ENCODE measurements around the gene POU4F3. TPM values are rescaled to one million over a fixed set of nuclear protein-coding genes. Genes with fewer than 3 reads are reported as not detected.

POU4F3 gene
- total and polyA plus RNA-seq, 2 of the 8 experiments (the other 6 are each of a cell fraction or from before 2014, with no cell fraction given): 0.09 TPM; not detected in 1

GRCh38 chr5:146302406-146302805 lies 36.2 kb upstream of the POU4F3 start:
- Histone ChIP-seq H2BK120ac (replicated peaks; ENCODE audit: low read depth, low read length) (no peak overlapping the region), H2BK12ac (ENCODE audit: low read depth, low read length) (no peak overlapping the region), H4K8ac (ENCODE audit: extremely low read depth, insufficient read depth, low read length) (no peak overlapping the region), H3K23ac (ENCODE audit: insufficient read length) (no peak overlapping the region), H3K79me1 (ENCODE audit: low read depth, low read length) (no peaks in the 10 kb centered on the region), H3K4me3 (ENCODE audit: extremely low read depth in 1 of 4, insufficient read depth in 2 of 4, low read depth in 3 of 4, low read length in 4 of 4) (no peak overlapping the region), H2BK15ac (ENCODE audit: low read length) (no peak overlapping the region), H3K79me2 (ENCODE audit: control insufficient read depth in 1 of 2, insufficient read depth in 2 of 2, low read length in 2 of 2) (no peaks in the 10 kb centered on the region), H2AK5ac (ENCODE audit: low read depth, low read length) (no peak overlapping the region), H3K23me2 (ENCODE audit: low read depth, low read length) (no peaks in the 10 kb centered on the region), H3K18ac (ENCODE audit: extremely low read depth, low read length) (no peak overlapping the region), H3K4ac (replicated peaks; ENCODE audit: insufficient read length, low read depth, low read length) (no peak overlapping the region), H3K14ac (ENCODE audit: insufficient read length) (no peak overlapping the region), H4K20me1 (replicated peaks in 1 of 2; ENCODE audit: control insufficient read depth in 1 of 2, insufficient read depth in 2 of 2, low read length in 2 of 2) (no peaks in the 10 kb centered on the region), H3K36me3 (ENCODE audit: control insufficient read depth in 2 of 4, insufficient read depth in 4 of 4, low read length in 3 of 4) (no peaks in the 10 kb centered on the region), H3K27ac (ENCODE audit: low read depth, low read length) (no peak overlapping the region), H3K27me3 (replicated peaks in 1 of 4; ENCODE audit: control insufficient read depth in 3 of 4, extremely low read depth in 1 of 4, insufficient read depth in 3 of 4, low read length in 3 of 4) (no peaks in the 10 kb centered on the region), H2BK5ac (ENCODE audit: low read depth, low read length) (no peak overlapping the region), H2BK20ac (ENCODE audit: low read length) (no peak overlapping the region), H2AFZ (ENCODE audit: low read length) (no peak overlapping the region), H3K9me3 (ENCODE audit: insufficient read depth in 2 of 2, low read depth in 1 of 2, low read length in 1 of 2) (no peaks in the 10 kb centered on the region), H4K5ac (ENCODE audit: insufficient read length, low read depth, low read length) (no peak overlapping the region), H3K9ac (replicated peaks in 1 of 4; ENCODE audit: extremely low read depth in 1 of 4, low read depth in 3 of 4, low read length in 3 of 4) (no peak overlapping the region), H3K4me2 (ENCODE audit: insufficient read depth in 1 of 2, low read depth in 2 of 2, low read length in 2 of 2) (no peak overlapping the region), H3K4me1 (replicated peaks in 1 of 4; ENCODE audit: control insufficient read depth in 3 of 4, insufficient read depth in 4 of 4, low read length in 3 of 4) (no peaks in the 10 kb centered on the region), H4K91ac (replicated peaks; ENCODE audit: insufficient read length, low read length) (no peak overlapping the region), H3K56ac (replicated peaks; ENCODE audit: insufficient read length, low read depth, low read length) (no peak overlapping the region)
- FAIRE-seq: no peak
- ChIA-PET POLR2A (ENCODE audit: partially characterized antibody) (no interaction called here), CTCF (ENCODE audit: partially characterized antibody) (interaction anchor here (1.1 to 2.7 kb wide), 4 partner anchors 10 to 125 kb away, joined by 3 to 11 read pairs (median 6); no protein-coding TSS in a partner anchor)
- DNase-seq (ENCODE audit: low read depth in 1 of 2, low spot score in 2 of 2): no peak
- 93% methylated on average over 1 of the region's 1 CpG; no CpG with 5 or more reads in 1 of the 2 experiments for WGBS, 2 experiments (ENCODE audit: extremely low coverage in 1 of 2, insufficient coverage in 1 of 2, insufficient read length in 1 of 2, insufficient replicate concordance in 2 of 2, low coverage in 1 of 2, low lambda C conversion rate in 2 of 2, missing lambda C conversion rate in 1 of 2)
- TF ChIP-seq TEAD4 (IDR thresholded peaks at IDR 0.05; ENCODE audit: low read depth, low read length) (no peak), RNF2 (IDR thresholded peaks at IDR 0.05; ENCODE audit: borderline replicate concordance, low read depth, low read length, missing control alignments, poor library complexity, severe bottlenecking) (no peak), BACH1 (IDR thresholded peaks at IDR 0.05; ENCODE audit: low read length) (no peak), POLR2A (IDR thresholded peaks at IDR 0.05; ENCODE audit: control extremely low read depth in 1 of 2, low read depth in 2 of 2, low read length in 2 of 2) (no peak), HDAC6 (IDR thresholded peaks at IDR 0.05; ENCODE audit: low read depth, low read length) (no peak), ATF3 (IDR thresholded peaks at IDR 0.05; ENCODE audit: insufficient read depth, low read depth, low read length) (no peak), SIN3A (conservative IDR thresholded peaks at IDR 0.05 in 1 of 2, IDR thresholded peaks at IDR 0.05 in 1 of 2; ENCODE audit: low read depth in 1 of 2, low read length in 2 of 2) (no peak), FOSL1 (IDR thresholded peaks at IDR 0.05; ENCODE audit: insufficient read depth, low read depth, low read length) (no peak)

All from H1 (cell line).